DMS114 treated with DMSO at 0.1 percent for 48 hours (cell line): ENCODE data around the gene ZCCHC10.
A peak's percentile ranks its signal among the peaks of the same experiment; 100 is the strongest.
"Not testable (repeated sequence)": the region's sequence is repeated elsewhere in the genome, so short reads cannot be mapped to it uniquely, and the experiment has no call there.

ENCODE experiments used
- DNase-seq: peaks from one replicate; lab custom pipeline; 2025; ENCODE audit not compliant: unreplicated experiment; lab: John Stamatoyannopoulos, UW

The ZCCHC10 gene

GRCh38 chr5:133046560-133046959, 20.2 kb upstream of the ZCCHC10 start:
- DNase-seq = not testable (repeated sequence)

GRCh38 chr5:133041910-133042309, 15.6 kb upstream of the ZCCHC10 start:
- DNase-seq = no peak

- no peak for DNase-seq
These were observed 14.9 kb upstream of the ZCCHC10 start for GRCh38 chr5:133041157-133041784.

DNA sequence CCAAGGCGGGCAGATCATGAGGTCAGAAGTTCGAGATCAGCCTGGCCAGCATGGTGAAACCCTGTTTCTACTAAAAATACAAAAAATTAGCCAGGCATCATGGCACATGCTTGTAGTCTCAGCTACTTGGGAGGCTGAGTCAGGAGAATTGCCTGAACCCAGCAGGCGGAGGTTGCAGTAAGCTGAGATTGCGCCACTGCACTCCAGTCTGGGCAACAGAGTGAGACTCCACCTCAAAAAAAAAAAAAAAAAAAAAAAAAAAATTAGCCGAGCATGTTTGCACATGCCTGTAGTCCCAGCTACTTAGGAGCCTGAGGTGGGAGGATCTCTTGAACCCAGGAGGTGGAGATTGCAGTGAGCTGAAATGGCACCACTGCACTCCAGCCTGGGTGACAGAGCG, 10.3 kb upstream of the ZCCHC10 start:
- DNase-seq = not testable (repeated sequence)

DNA sequence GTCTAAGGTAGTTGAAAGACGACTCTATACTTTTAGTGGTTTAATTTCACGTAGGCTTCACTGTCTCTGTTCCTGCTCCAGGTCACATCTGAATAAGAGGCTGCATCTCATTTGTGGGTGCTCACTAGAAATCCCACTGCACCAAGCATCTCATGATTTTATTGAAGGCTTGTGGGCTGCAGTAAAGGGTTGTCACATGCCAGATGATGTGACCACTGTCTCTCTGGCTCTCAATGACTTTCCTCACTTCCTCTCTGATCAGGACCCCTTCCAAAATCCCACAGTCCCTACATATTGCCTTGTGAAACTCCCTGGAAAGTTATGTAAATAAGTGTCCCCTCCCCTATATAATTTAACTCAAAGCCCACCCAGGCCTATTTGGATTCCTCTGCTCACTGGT, 8.9 kb upstream of the ZCCHC10 start:
- DNase-seq = no peak

GRCh38 chr5:133034064-133034463, 7.7 kb upstream of the ZCCHC10 start:
- DNase-seq = no peak

DNA sequence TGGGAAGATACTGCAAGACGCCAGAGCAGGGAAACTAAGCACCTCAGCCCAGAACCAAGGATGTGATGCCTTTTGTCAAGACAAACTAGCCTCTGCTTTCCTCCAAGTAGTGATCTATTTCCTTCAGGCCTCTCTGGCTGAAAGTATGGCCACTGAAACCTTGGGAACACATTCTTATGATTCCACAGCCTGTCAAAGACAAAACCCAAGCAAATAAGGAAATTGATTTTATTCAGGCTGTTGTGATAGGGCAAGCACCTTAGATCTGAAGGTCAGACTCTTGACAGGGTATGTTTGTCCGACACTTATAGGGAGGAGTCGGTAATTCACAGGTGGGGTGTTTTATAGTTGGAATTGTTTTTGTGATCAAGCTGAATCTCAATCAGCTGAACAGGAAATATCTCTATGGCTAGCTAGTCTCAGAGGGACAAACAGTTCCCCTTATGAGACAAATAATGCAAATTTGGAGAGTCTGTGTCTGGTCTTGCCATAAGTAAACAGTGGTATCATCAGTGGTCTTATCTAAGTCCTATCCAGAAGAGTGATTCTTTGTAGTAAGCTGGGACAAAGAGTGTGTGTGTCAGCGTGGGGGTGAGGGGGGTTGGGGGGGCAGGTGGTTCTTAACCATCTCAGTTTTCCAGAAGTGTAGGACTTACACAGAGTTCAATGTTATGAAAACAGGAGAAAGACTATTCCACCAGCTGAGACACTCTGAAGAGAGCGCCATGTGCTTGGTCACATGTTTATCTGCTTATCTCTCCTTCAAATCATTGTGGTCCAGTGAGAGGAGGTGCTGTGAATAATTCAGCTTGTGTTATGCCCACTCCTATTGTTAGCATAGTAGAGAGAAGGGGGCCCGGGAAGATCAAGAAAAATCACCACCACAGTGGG, 6.7 kb upstream of the ZCCHC10 start:
- no peak for DNase-seq

- DNase-seq = no peak
These were observed 4.1 kb upstream of the ZCCHC10 start for GRCh38 chr5:133030343-133031005.

DNA sequence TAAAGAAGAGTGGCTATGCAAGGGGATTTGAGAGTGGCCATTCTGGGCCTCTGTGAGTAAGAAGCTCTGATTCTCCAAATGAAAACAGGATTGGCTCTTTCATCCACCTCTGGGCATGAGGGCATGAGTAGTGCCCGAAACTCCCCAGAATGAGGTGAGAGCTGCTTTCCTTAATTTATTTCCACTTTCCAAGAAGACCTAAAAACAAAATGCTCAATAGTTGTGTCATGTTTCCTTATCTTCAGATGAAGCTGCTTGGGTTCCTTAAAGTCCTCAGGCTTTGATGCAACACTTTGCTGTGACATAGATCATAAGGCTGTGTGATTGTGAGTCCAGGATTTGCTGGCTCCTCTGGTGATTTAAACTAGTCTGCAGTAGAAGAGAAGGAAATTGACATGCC, 3.1 kb upstream of the ZCCHC10 start:
- DNase-seq = no peak

- DNase-seq = no peak
These were observed 360 bp upstream of the ZCCHC10 start for GRCh38 chr5:133026664-133027153.

DNA sequence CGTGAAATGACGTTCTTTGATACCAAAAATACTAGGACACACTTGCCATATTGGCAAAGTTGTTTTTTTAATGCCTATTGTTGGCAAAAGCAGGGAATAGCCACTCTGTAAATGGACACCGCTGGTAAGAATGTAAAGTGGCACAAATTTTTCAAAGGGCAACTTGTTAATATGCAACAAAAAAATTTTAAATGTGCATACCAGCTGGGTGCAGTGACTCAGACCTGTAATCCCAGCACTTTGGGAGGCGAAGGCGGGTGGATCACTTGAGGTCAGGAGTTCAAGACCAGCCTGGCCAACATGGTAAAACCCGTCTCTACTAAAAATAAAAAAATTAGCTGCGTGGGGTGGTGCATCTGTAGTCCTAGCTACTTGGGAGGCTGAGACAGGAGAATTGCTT, 6.9 kb downstream of the ZCCHC10 start:
- not testable (repeated sequence) for DNase-seq

GRCh38 chr5:133017964-133018363, 8.4 kb downstream of the ZCCHC10 start:
- DNase-seq = no peak

- DNase-seq = no peak
These were observed 10.9 kb downstream of the ZCCHC10 start for GRCh38 chr5:133015466-133015865.

DNA sequence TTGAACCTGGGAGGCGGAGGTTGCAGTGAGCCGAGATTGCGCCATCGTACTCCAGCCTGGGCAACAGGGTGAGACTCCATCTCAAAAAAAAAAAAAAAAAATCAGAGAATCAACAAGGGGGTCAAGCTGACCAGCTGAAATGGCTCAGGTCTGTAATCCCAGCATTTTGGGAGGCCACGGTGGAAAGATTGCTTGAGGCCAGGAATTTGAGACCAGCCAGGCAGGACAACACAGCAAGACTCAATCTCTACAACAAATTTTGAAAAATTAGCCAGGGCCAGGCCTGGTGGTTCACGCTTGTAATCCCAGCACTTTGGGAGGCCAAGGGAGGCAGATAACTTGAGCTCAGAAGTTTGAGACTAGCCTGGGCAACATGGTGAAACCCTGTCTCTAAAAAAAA, 17.9 kb downstream of the ZCCHC10 start:
- DNase-seq = not testable (repeated sequence)

DNA sequence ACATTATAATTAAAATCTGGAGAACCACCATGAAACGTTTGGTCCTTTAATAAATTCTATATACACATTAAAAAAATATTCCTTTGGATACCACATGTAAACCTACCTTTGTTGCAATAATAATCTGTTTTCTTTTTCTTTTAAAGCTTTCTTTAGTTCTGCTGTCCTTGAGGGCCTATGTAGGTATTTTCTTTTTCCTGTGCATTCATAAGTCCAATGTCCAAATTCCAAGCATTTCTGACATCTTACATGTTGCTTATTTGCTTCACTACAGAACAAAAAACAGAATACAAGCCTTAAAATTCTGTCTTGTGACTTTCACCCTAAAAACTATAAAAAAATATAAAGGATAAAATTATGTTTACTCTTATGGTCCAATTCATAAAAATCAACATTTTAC, 19.7 kb downstream of the ZCCHC10 start:
- no peak for DNase-seq

DNA sequence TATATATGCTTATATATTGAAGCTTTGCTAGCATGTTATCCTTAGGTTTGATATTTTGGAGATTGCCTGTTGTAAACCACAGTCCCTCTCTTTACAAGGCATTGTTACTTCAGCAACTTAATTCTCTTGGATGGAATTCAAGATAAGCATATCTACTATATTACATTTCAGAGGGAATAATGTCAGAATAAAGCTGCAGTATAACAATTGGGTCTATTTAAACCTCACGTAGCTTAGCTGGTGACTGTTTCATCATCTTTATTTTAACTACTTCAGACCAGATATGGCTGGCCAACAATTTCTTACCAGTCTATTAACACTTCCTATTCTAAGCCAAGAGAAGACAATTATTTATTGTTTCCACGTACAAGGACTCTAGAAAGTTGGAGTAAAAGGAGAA, 27.1 kb downstream of the ZCCHC10 start:
- no peak for DNase-seq

GRCh38 chr5:132998556-132998955, 27.8 kb downstream of the ZCCHC10 start:
- DNase-seq = no peak

DNA sequence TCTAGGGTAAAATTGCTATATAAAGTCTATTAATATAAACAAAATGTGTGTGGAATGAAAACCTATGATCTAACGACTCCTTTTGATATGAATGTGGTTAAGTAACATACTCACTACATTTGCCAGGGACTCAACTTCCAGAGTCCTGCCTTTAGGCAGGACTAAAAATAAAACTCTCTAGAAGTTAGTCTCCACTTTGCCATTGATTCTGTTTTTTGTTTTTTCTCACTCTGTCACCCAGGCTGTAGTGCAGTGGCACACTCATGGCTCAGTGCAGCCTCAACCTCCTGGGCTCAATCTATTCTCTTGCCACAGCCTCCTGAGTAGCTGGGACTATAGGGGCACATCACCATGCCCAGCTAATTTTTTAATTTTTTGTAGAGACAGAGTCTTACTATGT, 30.0 kb downstream of the ZCCHC10 start:
- DNase-seq = no peak

DNA sequence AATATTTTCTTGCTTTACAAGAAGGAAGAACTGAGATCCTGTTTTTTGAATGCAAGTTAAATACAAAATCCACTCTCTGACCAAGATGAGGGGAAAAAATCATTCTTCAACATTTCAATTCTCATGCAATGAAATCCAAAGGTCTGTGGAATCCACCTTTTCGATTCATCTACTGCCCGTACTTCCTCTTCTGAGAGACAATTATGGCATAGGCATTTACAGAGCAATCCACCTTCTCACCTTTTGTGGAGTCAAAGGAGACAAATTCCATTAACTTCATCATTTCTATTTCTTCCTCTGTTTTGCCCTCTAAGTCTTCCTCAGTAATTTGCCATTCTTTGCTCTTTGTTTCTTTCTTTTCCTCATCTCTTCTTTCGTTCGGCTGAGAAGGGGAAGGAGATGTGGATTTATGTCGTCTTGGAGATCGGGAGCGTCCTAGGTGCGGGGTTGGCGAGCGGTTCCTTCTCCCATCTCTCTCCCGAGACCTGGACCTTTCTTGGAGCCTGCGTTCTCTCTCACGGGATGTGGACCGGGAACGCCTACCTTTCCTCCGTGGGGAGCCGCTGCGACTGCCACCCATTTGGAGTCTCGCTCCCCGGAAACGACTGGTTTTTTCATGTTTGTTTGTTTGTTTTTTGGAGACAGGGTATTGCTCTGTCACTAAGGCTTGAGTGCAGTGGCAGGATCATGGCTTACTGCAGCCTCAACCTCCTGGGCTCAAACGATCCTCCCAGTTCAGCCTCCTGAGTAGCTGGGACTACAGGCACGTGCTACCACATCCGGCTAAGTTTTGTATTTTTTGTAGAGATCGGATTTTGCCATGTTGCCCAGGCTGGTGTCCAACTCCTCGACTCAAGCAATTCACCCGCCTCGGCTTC, 38.6 kb downstream of the ZCCHC10 start:
- peak; percentile 30 for DNase-seq

DNA sequence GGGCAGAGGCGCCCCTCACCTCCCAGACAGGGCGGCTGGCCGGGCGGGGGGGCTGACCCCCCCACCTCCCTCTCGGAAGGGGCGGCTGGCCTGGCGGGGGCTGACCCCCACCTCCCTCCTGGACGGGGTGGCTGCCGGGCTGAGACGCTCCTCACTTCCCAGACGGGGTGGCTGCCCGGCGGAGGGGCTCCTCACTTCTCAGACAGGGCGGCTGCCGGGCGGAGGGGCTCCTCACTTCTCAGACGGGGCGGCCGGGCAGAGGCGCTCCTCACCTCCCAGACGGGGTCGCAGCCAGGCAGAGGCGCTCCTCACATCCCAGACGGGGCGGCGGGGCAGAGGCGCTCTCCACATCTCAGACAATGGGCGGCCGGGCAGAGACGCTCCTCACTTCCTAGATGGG, 43.4 kb downstream of the ZCCHC10 start:
- not testable (repeated sequence) for DNase-seq

DNA sequence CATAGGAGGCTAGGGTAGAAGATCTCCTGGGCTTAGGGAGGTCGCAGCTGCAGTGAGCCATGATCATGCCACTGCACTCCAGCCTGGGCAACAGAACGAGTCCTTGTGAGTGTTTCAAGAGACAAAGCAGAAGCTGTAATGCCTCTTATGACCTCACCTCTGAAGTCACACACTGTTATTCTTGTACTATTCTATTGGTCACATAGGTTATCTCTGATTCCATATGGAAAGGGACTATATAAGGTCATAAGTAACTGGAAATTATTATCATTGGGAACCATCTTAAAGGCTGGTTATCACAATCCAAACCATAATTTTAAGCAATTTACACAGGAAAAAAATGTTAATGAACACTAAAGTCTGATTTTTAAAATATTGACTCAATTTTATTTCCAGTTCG, 45.1 kb downstream of the ZCCHC10 start:
- no peak for DNase-seq
